Daoy (cell line): ENCODE data around the gene FAM83F. TPM values are rescaled to one million over a fixed set of nuclear protein-coding genes. Genes with fewer than 3 reads are reported as not detected.

Experiments
- DNase-seq: peaks from one replicate; pipeline ENCODE4 v3.0.0-alpha.2; 2015; ENCODE audit warnings: low read depth
- total RNA-seq: library from RNA; depleted of rRNA; stranded (reverse); fragments of >200 nt; shearing (Covaris generic); gene quantifications from 2 replicates; pipeline ENCODE4 v1.2.3, GENCODE V29; 2014

FAM83F gene
- total RNA-seq, 1 experiment from 2014 or later, result 0.06 TPM

DNA sequence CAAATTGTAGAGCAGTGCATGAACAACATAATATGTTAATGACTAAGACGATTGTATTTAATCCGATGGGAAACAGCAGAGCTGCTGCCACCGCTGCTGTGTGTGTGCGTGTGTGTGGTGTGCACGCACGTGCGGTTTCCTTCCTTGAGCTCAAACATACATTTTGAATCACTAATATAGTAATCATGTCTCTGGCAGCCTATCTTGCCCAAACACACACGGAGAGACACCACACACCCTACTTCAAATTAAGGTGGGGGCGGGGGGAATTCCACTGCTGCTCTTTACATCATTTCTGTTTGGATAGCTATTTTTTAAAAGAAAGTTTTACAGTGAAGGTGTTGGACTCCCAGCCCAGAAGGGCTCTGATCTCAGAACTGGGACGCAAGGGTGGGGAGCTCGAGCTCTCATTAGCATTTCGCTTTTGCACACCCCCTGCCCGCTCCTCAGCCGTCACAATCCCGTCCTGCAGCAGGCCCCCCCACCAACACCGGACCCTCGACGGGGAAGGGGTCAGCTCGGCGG is 651 bp upstream of the FAM83F start:
- no peak for DNase-seq

DNA sequence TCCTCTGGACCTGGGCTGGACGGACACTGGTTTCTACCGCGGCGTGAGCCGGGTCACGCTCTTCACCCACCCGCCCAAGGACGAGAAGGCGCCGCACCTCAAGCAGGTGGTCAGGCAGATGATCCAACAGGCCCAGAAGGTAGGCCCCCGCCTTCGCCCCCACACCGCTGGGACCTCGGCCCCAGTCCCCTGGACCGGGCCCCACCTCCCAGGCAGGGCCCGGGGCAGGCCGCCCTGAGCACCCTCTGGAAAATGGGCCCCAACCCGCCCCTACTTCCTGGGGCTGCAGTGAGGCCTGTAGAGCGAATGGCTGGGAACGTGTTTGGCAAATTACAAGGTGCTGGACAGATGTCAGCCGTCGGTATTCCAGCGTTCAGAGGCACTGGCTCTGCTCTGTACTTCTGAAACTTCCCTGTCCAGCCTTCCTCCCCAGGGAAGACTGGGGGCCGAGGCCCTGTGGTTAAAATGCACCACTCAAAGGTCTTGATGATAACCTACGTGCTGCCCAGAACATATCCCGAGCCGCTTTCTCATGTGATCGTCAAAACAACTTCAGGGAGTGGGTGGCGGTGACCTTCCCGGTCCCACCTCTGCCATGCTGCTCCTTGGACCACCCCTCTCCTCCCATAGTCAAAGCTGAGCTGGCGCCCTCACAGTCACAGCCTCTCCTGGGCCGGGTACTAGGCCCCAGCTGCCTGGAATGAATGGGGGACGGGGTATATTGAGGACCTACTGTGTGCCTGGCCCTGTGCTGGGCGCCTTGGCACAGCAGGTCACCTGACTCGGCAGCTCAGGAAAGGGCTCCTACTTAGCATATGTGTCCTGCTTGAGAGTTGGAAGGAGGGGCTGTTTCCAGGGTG is 869 bp downstream of the FAM83F start:
- no peak for DNase-seq

DNA sequence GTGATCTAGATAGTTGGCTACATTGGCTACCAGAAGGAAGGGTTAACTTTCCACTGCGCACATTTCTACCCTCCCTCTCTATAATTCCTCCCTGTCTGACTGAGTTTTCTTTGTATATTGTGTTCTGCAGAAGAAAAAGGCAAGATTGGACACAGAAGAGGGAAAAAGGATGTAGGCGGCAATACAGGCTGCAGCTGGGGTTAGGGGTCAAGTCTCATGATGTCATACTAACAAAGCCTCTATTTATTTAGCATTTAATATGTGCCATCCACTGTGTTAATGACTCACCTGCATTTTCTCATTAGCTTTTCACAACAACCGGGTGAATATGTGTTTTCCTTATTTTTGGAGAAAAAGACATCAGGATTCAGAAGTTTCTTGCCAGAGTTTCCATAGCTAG is 2.0 kb downstream of the FAM83F start:
- no peak for DNase-seq

DNA sequence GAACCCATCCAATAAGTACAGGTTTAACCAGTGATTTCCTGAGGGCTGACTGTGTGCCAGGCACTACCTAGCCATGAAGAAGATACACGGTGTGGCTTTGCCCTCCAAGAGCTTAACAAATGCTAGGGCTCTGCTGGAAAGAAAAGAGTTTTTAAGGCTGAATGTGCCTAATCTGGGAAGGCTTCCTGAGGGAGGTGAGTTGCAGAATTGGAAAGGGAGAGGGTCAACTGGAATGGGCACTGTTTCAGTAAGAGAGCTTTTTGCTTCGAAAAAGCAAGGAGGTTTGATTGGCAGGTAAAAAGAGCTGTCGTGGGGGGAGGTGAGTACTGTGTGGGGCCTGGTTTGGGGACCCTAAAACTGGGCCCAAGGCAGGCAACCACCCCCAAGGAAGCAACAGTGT is 2.7 kb downstream of the FAM83F start:
- DNase-seq, result no peak

DNA sequence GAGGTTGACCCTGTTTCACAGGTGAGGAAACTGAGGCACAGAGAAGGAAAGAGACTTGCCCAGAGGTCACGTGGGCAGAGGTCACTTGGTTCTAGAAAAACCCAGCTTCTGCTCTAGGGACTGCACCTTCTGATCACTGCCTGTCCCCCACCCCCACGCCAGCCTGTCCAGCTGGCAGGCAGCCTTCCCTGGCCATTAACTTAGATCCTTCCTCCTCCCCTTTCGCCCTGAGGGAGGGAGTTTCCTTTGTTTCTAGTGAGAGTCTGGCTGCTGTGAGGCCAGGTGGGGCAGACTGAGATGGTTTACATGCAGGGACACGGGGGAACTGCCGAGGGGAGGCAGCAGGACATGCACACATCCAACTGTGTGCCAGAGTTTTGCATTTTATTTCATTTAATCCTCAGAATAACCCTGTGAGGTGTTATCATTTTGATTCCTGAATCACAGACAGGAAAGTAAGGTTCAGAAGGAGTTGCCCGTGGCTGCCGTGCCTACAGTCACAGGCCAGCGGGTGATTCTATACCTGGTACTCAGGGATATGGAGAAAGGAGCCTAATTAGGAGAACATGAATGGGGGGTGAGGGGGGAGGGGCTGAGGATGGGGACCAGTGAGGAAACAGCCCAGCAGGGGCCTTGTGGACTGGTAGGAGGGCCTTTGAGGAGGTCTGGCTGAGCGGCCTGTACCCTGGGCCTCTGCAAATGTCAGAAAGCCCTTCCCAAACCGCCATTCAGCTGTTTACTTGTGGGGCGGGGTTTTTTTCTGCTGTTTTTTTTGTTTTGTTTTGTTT is 3.4 kb downstream of the FAM83F start:
- DNase-seq, result peak; percentile 75

DNA sequence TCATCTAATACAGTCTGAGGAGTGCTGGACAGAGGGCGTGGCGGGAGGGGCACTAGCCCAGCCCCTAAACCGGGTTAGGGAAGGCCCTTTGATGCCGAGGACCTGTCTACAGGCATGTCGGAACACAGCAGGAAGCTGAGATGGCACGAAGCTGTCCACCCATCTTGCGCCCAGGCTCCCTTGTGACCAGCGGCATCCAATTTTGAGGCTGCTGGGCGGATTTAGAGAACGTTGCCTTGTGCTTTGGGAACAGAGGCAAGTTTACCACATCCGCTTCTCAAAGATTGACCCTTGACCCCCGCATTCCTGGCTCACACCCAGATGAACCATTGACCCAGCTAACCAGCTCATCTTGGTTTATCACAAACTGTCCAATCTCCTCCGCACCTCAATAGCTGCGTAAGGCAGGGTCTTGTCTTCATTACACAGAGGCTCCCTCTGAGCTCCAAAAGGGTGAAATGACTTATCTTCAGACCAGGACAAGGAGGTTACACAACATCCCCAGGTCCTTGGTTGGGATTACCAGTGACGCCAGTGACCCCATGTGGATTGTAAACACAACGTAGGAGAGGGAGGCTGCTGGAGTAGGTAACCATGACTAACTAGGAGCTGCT is 4.5 kb downstream of the FAM83F start:
- DNase-seq, result peak; percentile 58

DNA sequence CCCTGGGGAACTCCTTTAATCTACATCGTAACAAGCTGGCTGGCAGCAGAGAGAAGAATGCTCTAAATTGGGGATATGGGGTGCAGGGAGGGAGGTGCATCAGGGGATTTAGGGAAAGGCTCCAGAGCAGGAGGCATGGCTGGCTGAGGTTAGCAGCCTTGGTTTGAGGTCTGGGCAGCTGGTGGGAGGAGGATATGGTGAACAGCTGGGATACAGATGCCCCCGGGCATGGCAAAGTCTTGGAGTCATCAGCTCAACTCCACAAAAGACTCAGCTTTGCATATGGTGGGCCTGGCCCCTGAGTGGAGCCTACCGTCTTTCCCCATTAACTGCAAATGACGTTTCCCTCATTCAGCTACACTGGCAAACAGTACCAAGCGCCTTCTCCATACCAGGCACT is 5.4 kb downstream of the FAM83F start:
- no peak for DNase-seq

DNA sequence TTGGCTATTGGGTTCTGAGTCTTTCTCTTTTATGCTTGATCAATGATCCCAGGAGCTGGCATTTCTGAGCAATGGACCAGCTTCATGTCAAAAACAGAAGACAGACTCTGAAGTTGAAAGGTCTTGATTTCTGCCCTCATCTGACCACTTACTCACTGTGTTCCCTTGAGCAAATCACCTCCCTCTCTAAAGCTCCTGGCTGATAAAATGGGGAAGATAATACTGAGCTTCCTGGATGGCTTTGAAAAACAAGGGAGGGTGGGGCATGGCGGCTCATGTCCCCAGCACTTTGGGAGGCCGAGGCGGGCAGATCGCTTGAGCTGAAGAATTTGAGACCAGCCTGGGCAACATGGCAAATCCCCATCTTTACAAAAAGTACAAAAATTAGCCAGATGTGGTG is 6.4 kb downstream of the FAM83F start:
- DNase-seq, result no peak

DNA sequence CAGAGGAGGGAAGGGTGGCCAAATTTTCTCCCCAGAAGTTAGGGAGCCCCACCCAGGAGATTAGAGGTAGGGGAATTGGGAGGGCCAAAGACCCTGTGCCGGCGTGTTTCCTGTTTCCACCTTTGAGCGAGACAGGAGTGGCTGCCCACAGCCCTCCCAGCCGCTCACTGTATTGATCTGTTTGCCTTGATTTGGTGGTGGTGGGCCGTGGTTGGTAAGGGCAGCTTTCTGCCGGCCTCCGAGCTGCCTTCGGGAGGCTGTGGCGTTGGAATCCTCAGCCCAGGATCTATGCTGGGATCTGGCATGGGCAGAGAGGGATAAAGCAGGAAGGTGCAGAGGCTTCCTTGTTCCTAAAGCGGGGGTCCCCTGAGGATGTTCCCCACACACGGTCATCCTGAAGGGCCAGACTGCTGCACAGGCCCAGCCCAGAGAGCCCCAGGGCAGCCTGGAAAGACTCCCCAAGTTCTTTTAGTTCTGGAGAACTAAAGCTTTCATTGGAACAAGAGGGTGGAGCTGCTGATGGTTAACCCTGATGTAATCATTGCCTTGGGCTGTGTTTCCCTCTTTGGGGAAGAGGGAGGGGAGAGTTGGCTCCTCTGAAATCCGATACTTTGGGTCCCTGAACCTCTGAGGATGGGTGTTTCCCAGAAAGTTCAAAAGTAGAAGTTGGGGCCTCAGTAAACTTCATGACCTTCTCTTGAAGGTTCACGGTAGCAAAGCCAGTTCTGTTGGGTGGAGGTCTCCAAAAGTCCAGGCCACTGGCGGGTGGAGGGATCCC is 7.2 kb downstream of the FAM83F start:
- DNase-seq, result no peak

DNA sequence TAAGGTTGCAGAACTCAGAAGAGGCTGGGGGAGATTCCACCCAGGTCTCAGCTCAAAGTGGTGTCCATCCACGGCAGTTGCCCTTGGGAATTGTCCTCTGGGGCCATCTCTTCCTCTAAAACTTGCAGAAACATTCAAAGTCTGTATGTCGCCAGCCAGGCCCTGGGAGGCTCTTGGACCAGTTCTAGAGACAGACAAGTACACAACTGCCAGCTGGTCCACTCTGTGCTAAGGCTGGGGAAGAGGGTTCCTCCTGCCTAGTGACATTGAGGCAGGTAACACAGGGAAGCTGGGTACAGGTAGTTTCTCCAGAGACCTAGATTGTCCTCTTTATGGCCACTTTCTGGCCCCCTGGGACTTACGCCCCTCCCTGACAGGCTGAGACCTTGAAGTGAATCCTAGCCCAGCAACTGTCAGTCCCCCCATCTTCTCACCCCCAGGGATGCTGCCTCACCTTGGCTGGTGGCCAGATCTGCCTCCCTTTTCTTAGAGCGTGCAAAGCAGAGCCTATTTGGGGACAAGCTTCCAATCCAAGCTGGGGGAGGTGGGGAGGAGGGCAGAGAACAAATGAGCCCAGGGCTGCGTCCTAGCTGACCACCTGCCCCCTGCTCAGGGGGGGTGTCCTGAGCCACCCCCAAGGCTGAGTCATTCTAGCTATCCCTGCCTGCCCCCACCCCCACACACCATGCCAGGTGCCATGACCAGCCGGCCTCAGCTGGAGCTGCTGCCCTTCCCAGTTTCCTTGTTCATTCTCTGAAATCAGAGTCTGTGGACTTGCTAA is 8.4 kb downstream of the FAM83F start:
- DNase-seq, result no peak

DNA sequence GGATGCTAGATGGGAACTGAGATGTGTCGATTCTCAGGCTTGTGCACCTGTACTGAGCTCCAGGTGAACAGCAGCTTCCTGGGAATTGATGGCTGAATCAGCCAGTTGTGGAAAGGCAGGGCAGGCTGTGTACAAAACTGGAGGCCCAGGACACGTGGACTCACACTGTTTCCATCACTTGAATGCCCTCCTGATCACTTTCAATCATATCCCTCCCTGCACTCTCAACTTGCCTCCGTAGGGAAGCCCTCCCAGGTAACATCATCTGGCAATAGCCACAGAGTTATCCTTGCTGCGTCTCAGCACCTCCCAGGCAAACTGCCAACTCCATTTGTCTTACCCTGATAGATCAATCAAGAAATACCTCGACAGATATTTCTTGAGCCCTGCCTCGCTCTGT is 10.1 kb downstream of the FAM83F start:
- no peak for DNase-seq

DNA sequence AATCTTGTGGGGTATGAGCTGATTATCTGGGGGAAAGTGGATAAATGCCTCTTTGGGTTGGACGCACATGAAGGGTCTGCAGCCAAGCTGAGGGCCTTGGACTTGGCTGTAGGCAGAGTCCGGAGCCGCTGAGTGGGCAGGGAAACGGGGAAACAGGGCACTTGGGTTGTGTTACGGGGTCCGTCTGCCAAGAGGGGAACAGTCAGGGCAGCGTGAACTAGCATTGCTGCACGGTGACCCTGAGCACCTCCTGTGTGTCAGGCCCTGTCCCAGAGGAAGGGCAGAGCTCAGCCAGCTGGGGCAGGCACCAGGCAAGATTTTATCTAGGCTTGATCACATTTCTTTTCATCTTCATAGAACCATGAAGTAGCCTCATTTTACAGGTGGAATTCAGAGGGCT is 11.9 kb downstream of the FAM83F start:
- DNase-seq, result no peak

DNA sequence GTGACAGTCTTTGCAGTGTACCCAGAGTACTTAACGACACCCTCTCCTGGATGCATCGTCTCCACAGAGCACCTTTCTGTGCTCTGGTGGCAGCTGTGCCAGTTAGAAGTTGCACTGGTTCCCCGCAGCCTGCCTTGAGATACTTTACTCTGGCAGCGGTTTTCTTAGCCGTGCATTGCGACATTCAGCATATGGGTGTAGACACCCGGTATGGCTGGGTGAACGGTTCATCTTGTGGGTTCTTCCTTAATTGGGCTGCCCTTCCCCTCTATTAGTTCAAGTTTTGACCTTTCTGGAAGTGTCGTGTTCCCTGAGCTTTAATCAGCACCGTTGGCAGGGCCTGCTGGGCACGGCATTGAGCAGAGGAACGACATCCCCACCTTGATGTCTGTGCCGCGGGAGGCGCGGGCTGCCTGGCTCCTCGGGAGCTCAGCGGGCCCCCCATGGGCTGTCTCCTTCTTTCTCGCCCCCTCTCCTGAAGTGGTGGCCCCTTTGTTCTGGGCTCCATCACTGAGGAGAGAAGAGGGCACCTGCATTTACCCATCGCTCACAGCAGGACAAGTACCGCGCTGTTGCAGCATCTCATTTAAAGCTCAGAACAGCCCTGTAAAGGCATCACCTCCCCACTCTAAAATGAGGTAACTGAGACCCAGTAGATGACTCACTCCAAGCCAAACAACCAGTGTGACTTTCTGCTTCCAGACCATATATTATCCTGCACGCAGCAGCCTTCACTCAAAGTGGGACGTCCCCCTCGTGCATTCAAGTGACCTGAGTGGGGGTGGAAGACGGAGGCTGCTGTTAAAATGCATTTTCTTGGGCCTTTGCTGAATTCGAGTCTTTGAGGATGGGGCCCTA is 13.3 kb downstream of the FAM83F start:
- DNase-seq, result peak; percentile 35

DNA sequence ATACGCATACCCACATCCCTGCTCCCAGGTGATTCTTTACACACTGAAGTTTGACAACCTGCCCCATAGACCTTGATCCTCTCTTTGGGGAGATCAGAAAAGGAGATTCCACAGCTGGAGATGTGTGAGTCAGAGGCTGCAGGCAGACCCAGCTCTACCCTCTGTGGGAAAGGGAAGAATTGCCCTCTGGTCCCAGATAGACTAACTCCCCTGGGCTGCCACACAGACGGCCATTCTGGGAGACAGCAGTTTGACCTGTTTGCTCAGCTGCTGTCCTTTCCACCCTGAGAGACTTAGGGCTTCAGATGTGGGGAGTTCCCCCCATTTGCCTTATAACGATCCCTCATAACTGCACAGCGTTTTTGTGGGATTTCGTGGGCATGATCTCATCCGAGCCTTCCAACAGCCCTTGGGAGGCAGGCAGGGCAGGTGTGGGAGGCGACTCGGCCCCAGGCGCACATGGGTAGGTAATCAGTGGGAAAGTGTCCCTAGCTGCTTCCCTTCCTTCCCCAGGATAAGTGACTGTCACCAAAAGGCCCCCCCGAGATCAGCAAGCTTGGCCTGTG is 14.1 kb downstream of the FAM83F start:
- peak; percentile 73 for DNase-seq

DNA sequence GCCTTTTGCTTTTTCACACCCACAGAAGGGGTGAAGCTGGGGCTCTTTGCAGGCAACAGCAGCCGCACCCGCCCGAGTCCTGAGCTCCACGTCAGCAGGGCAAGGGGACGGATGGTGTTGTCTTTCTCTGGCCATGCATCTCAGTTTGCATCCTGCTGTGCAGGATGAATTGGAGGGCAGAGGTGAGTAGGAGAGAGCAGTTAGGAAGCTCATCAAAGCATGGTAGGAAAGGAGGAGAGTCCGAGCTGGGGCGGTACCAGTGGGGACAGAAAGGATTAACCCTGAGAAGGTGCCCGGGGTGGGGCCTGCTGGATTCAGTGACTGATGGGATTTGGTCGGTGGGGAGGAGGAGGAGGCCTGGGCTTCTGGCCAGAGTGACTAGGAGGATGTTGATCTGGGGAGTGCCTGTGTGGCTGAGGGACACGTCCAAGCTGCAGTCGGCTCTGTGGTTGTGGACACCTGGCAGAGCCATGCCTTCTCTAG is 14.6 kb downstream of the FAM83F start:
- peak; percentile 67 for DNase-seq

DNA sequence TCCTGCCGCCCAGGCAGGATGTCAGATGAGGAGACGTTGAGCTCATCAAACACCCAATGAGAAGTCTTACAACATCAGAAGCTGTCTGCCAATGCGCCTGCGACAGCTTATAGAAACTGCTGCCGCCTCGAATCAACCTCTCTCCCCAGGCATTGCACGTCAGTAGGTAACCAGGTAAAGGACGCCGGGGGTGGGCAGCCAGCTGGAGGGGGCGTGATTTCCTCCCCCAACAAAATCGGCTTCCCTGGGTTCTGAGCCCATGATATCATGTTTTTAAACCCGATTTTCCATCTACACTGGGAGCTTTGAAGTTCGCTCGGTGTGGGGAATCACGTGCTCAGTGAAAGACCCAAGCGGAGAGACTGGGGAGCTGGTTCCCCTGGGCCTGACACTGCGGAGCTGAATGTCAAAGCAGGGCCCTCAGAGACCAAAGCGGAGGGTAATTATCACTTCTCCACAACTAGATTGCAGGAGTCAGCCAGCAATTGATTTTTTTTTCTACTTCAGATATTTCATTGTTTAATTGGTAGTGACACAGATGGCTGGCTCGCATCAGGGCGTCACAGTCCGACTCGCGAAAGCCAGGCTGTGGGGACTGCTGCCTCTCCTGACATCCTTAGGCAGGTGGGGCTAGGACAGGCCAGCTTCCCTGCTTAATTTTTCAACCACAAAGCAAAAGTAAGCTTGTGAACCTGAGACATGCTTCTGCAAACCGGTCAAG is 15.4 kb downstream of the FAM83F start:
- no peak for DNase-seq

DNA sequence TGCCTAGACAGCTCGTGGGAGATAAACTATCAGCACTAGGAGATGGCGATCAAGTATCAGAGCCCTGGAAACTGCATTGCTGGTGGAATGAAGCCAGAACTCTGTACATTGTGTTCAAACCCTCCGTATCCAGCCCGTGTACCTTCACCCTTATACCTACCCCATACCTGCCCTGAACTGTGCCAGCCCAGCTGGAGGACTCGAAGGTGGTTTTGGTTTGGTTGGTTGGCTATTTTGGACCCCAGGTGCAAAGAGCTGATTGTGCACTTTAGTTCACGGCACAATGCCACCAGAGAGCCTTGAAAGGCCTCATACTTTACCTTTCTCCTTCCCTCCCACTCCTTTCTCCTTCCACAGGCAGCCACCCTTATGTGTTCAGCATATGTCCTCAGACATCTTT is 16.0 kb downstream of the FAM83F start:
- DNase-seq, result no peak

DNA sequence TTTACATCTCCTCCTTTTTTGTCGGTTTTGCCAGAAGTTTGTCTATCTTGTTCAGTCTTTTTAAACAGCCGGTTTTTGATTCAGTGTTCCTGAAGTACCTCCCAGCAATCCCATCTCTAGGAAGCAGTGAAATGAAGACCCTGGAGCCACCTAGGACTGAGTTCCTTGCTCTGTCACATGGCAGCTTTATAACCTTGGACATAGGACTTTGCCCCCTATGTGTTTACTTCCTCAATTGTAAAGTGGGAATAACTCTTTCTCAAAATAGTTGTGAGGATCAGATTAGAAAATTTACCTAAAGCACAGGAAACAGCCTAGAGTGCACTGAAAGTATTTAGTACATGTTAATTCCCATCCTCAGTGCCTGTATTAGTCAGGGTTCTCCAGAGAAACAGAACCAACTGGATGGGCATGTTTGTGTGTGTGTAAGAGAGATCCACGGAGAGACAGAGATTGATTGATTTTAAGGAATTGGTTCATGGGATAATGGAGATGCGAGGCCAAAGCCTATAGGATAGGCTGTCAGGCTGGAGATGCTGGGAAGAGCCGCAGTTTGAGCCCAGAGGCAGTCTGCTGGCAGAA is 20.0 kb downstream of the FAM83F start:
- DNase-seq, result no peak
